ENCODE data around the gene MFNG. TPM values are rescaled to one million over a fixed set of nuclear protein-coding genes. Genes with fewer than 3 reads are reported as not detected.

Gene MFNG
- total RNA-seq, 2 experiments from 2014 or later = 225 to 235 TPM

GRCh38 chr22:37473437-37473946 is 12.7 kb downstream of the MFNG start:
- no peak for DNase-seq (ENCODE audit: low spot score)
- Histone ChIP-seq H3K9me2 (ENCODE audit: insufficient read depth, low read length) (no peaks in the 10 kb centered on the region), H3K4me1 (ENCODE audit: insufficient read depth, low read length, poor library complexity, severe bottlenecking) (peaks cover 62% of the 10 kb centered on the region), H3K27ac (ENCODE audit: low read depth, low read length, poor library complexity, severe bottlenecking) (peak overlapping the region; percentile 95), H3K9me3 (ENCODE audit: low read length) (no peaks in the 10 kb centered on the region), H3K4me3 (ENCODE audit: low read depth, low read length, poor library complexity, severe bottlenecking) (no peak overlapping the region), H3K36me3 (ENCODE audit: insufficient read depth, low read length) (peaks cover 94% of the 10 kb centered on the region), H3K4me2 (ENCODE audit: low read length) (no peak overlapping the region), H2AFZ (ENCODE audit: low read length) (no peak overlapping the region), H3K79me2 (ENCODE audit: insufficient read depth, low read depth, low read length) (peaks cover 5% of the 10 kb centered on the region; the same call in 1 of the 2 replicates), H4K20me1 (ENCODE audit: insufficient read depth, low read length) (no peaks in the 10 kb centered on the region)
- no peak for TF ChIP-seq EZH2phosphoT487 (IDR thresholded peaks at IDR 0.05; ENCODE audit: borderline replicate concordance, low read depth, low read length)
- TF ChIP-seq, protein P1, sequence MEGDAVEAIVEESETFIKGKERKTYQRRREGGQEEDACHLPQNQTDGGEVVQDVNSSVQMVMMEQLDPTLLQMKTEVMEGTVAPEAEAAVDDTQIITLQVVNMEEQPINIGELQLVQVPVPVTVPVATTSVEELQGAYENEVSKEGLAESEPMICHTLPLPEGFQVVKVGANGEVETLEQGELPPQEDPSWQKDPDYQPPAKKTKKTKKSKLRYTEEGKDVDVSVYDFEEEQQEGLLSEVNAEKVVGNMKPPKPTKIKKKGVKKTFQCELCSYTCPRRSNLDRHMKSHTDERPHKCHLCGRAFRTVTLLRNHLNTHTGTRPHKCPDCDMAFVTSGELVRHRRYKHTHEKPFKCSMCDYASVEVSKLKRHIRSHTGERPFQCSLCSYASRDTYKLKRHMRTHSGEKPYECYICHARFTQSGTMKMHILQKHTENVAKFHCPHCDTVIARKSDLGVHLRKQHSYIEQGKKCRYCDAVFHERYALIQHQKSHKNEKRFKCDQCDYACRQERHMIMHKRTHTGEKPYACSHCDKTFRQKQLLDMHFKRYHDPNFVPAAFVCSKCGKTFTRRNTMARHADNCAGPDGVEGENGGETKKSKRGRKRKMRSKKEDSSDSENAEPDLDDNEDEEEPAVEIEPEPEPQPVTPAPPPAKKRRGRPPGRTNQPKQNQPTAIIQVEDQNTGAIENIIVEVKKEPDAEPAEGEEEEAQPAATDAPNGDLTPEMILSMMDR (conservative IDR thresholded peaks at IDR 0.05; ENCODE audit: low read length) = no peak
- CTCF ChIA-PET (ENCODE audit: unreplicated experiment) = interaction anchor here (0.5 kb wide), 1 partner anchor 26 kb away, joined by 5 read pairs; no protein-coding TSS in a partner anchor
- POLR2A ChIA-PET = interaction anchor here (0.5 to 1.4 kb wide), 3 partner anchors 13 to 254 kb away, joined by 3 to 4 read pairs (median 4); partner anchors contain the start of gene MFNG
- intact Hi-C loops (cut with micrococcal nuclease; ENCODE audit: unreplicated experiment) = no loop called here
- BruUV-seq (replicated peaks) = no TSS peak

GRCh38 chr22:37472418-37473006 is 13.7 kb downstream of the MFNG start:
- peak; percentile 55 for DNase-seq (ENCODE audit: low spot score)
- ChIA-PET CTCF (ENCODE audit: unreplicated experiment) (interaction anchor here (0.5 to 1.5 kb wide), 8 partner anchors 12 to 747 kb away, joined by 3 to 14 read pairs (median 4); partner anchors contain the start of gene MFNG), POLR2A (interaction anchor here (0.5 to 1.4 kb wide), 3 partner anchors 14 to 255 kb away, joined by 3 to 4 read pairs (median 4); partner anchors contain the start of gene MFNG)
- Histone ChIP-seq H3K79me2 (ENCODE audit: insufficient read depth, low read depth, low read length) (peaks cover 5% of the 10 kb centered on the region; the same call in 1 of the 2 replicates), H3K4me2 (ENCODE audit: low read length) (no peak overlapping the region), H3K27ac (ENCODE audit: low read depth, low read length, poor library complexity, severe bottlenecking) (peak overlapping the region; percentile 63), H4K20me1 (ENCODE audit: insufficient read depth, low read length) (no peaks in the 10 kb centered on the region), H3K9me2 (ENCODE audit: insufficient read depth, low read length) (no peaks in the 10 kb centered on the region), H3K36me3 (ENCODE audit: insufficient read depth, low read length) (peaks cover 93% of the 10 kb centered on the region), H3K9me3 (ENCODE audit: low read length) (no peaks in the 10 kb centered on the region), H3K4me1 (ENCODE audit: insufficient read depth, low read length, poor library complexity, severe bottlenecking) (peaks cover 52% of the 10 kb centered on the region), H2AFZ (ENCODE audit: low read length) (no peak overlapping the region), H3K4me3 (ENCODE audit: low read depth, low read length, poor library complexity, severe bottlenecking) (no peak overlapping the region)
- intact Hi-C loops (cut with micrococcal nuclease; ENCODE audit: unreplicated experiment) = loop anchor here (1.0 kb wide), 1 partner anchor 26 kb away; no protein-coding TSS in a partner anchor
- TF ChIP-seq, protein P1 (conservative IDR thresholded peaks at IDR 0.05; ENCODE audit: low read length) = peak; percentile 87
- no peak for TF ChIP-seq EZH2phosphoT487 (IDR thresholded peaks at IDR 0.05; ENCODE audit: borderline replicate concordance, low read depth, low read length)
- BruUV-seq (replicated peaks) = no TSS peak
